GM19397 (cell line): ENCODE data around the gene CCNG1.
"Not testable (repeated sequence)": the region's sequence is repeated elsewhere in the genome, so short reads cannot be mapped to it uniquely, and the experiment has no call there.

Source experiments
- ATAC-seq: cut with Tn5 transposase; IDR thresholded peaks from one replicate; pipeline ENCODE4 v1.9.1; 2021; ENCODE audit warnings: mild to moderate bottlenecking, moderate library complexity; ENCODE audit not compliant: unreplicated experiment

Gene CCNG1

DNA sequence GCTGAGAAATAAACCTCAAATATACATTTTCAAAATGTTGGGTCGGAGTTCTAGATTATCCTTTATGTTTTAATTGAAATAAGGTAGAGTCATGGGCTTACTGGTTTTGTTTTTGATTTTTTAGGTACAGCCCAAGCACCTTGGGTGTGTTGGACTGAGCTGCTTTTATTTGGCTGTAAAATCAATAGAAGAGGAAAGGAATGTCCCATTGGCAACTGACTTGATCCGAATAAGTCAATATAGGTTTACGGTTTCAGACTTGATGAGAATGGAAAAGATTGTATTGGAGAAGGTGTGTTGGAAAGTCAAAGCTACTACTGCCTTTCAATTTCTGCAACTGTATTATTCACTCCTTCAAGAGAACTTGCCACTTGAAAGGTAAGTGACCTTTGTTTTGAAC lies 3.6 kb downstream of the CCNG1 start:
- ATAC-seq: no peak

DNA sequence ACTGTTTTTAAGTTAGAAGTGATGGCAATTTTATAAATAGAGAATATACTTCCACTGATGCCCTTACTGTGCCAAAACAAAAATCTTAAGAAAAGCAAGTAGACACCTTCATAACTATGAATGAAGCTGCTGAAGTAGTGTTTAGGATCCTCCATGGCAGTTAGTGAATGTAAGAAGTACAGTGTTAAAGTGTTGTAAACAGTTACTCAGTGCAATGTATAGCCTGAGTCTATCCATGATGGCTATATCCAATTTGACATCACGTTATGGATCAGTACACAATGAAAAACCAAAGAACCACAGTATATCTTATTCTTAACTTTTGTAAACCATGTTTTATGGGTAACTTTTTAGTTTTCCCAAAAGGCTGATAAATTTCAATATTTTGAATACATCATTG lies 7.1 kb downstream of the CCNG1 start:
- no peak for ATAC-seq

DNA sequence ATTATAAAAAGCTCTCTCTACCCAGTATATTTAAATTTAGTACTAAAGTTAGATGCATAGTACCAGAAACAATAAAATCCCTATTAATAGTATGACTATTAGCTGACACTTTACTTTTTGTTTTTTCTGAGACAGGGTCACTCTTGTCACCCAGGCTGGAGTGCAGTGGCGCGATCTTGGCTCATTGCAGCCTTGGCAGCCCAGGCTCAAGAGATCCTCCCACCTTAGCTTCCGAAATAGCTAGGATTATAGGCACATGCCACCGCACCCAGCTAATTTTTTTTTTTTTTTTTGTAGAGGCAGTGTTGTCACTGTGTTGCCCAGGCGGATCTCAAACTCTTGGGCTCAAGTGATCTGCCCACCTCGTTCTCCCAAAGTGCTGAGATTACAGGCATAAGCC lies 8.0 kb downstream of the CCNG1 start:
- no peak for ATAC-seq

DNA sequence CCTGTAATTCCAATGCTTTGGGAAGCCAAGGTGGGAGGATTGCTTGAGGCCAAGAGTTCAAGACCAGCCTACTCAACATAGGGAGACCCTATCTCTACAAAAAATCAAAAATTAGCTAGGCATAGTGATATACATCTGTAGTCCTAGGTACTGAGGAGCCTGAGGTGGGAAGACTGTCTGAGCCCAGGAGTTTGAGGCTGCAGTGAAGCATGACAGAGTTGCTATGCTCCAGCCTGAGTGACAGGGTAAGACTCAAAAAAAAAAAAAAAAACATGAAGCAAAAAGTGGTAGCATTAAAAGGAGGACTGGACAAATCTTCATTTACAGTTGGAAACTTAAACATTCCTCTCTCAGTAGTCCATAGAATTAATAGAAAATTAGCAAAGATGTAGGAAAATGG lies 9.8 kb downstream of the CCNG1 start:
- no peak for ATAC-seq

DNA sequence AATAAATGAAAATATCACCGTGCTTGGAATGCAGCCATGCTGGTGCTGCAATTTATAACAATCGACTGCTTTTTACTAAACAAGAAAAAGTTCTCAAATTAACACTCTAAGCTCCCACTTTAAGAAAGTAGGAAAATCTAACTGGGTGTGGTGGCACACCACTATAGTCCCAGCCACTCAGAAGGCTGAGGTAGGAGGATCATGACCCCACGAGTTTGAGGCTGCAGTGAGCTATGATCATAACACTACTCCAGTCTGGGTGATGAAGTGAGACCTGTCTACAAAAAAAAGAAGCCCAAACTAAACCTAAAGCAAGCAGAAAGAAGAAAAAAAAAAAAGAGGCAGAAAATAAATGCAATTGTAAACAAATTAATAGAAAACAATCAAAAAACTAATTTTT lies 10.5 kb downstream of the CCNG1 start:
- ATAC-seq: no peak

DNA sequence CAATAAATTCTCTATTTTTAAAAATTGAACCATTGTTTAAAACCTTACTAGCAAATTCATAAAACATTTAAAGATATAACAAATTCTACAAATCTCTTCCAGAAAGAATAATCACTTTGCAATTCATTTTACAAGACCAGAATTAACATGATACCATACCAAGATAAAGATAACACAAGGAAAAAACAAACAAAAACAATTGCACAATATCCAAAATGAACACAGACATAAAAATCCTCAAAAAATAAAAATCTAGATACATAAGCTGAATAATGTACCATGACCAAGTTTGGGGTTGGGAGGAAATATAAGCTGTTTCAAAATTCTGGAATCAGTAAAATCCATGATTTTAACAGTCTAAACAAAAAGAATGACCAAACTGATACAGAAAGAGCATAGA lies 11.1 kb downstream of the CCNG1 start:
- no peak for ATAC-seq

DNA sequence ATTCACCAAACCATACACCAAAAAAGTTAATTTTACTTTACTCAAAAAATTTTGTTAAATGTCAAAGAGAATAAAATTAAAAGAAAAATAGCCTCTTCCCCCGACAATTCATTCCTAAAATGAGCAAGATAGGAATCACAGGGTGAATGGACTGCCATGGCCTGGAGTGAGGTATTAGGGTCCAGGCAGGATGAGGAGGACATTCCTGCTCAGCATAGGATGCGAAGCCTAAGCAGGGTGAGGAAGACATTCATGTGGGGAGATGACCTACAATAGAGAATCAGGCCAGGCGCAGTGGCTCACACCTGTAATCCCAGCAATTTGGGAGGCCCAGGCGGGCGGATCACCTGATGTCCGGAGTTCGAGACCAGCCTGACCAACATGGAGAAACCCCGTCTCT lies 14.1 kb downstream of the CCNG1 start:
- no peak for ATAC-seq

DNA sequence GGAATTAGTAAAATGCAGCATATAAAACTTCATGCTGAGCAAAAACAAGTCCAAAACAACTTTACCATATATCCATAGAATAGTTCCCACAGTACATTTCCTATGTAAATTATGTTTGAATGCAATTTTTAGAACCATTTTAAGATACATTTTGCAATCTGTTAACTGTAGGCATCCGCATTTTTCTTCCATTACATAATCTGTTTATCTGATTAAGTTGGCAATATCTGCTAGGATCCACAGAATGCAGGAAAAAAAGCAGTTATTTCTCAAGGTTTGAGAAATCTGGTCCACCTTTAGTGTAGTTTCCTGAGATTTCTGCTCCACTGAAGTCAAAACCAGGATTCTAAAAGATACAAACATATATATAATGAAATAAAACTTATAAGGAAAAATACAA lies 16.3 kb downstream of the CCNG1 start:
- no peak for ATAC-seq

DNA sequence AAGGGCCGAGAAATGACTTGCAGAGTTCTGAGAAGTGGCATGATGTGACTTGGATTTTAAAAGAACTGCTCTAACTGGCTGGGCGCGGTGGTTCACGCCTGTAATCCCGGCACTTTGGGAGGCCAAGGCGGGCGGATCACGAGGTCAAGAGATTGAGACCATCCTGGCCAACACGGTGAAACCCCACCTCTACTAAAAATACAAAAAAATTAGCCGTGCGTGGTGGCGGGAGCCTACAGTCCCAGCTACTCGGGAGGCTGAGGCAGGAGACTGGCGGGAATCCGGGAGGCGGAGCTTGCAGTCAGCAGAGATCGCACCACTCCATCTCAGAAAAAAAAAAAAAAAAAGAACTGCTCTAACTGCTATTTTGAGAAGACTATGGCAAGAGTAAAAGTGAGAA lies 18.0 kb downstream of the CCNG1 start:
- ATAC-seq: not testable (repeated sequence)

DNA sequence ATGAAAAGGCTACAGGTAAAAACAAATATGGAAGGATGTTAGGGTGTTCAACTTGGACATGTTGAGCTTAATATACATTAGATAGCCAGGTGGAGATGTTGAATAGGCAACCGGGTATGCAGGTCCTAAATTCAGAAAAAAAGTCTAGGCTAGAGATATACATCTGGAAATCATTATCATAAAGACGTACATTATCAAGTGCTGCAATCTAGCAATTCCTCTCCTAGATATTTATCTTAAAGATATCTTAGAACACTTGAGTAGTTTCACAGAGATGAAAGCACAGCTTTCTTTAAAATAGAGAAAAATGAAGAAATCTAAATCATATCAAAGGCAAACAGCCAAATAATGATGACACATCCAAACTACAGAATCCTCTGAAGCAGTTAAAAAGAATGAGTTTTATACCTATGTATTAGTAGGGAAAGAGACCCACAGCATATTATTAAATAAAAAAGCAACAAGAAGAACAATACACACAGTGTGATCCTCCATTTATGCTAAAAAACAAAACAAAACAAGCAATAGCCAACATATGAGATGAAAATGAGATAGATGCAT lies 18.7 kb downstream of the CCNG1 start:
- ATAC-seq: no peak

DNA sequence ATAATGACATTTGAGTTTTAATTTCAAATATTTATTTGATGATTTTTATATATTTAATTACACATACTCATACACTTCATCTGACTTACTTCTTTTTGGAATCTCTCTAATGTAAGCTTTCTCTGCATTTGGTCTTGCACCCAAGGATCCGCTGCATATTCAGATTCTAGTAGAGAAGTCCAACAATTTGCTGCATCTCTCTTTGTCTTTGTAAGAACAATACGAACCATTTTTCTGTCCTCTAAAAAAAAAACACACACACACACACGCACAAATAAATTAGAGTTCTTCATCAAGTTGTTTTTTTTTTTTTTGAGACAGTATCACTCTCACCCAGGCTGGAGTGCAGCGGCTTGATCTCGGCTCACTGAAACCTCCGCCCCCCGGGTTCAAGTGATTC lies 19.4 kb downstream of the CCNG1 start:
- no peak for ATAC-seq

DNA sequence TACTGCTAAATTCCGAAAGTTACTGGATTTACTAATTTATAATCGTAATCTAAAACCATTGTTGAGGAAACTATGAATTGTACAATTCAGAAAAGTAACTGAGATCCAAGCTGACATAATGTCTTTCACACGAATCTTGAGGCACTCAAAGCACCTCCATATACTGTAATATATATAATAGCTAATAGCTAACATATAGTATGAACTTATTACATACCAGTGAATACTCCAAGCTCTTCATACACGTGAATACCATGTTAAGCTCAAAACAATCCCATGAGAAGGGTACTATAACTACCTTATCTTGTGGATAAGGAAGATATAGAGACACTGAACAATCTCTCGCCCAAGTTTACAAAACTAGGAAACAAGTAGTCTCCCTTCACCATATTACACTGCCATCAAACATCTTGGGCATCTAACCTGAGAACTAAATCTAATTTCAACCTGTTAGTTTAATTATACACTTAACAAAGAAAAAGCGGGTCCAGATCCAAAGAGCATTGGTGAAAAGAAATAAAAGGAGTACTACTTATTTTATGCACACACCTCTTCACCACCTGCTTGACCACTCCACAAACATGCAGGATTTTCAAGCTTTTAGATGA lies 21.5 kb downstream of the CCNG1 start:
- no peak for ATAC-seq

DNA sequence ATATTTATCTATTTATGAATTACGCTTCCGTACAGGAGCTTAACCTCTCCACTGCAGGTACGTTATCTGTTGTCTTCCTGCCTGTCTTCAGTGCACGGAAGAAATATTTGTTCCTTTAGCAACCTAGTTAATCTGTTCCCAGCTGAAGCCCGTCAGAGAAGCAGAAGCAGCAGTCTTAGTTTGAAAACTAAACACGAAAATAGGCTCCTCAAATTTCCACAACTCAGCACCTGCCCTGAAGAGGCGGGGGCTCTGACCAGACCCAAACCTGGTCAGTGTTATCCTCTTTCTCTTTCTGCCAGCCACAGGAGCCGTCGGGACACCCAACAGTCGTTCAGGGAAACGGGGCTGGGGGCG lies 22.0 kb downstream of the CCNG1 start:
- peak; percentile 5 for ATAC-seq

DNA sequence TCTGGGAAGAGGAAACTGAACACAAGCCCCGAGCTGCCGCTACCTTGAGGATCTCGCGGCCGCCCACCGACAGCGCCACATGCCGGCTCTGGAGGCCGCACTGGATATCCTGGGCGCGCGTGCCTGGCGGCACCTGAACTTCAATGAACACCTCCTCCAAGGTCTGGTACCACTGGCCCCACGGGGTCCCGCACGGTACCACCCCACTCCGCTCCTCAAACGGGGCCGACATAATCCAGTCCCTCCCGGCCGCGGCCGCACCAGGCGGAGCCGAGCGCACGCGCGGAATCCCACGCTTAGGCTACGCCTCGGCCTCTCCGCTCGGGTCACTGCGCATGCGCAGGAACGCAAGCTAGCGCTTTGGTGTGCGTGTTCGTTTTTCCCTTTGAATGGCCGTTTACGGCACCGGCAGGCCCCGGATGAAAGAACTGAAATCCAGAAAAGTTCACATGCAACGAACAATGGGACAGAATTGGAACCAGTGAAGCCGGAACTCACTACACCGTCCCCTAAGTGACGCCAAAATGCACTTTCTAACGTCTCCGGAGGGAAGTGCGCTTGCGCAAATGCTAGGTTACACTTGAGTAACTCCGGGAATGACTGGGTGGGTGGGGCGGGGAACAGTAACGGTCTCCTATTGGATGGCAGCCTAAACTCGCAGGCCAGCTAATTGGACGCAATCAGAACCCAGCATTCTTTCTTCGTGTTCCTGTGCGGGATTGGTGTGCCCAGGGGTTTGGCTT lies 22.6 kb downstream of the CCNG1 start, which contains the start of gene NUDCD2:
NUDCD2 (minus strand) TSS at position 284 of the 743 bp plus-strand sequence; CDS start at position 232, 52 bp downstream.
- peak; percentile 72 for ATAC-seq

DNA sequence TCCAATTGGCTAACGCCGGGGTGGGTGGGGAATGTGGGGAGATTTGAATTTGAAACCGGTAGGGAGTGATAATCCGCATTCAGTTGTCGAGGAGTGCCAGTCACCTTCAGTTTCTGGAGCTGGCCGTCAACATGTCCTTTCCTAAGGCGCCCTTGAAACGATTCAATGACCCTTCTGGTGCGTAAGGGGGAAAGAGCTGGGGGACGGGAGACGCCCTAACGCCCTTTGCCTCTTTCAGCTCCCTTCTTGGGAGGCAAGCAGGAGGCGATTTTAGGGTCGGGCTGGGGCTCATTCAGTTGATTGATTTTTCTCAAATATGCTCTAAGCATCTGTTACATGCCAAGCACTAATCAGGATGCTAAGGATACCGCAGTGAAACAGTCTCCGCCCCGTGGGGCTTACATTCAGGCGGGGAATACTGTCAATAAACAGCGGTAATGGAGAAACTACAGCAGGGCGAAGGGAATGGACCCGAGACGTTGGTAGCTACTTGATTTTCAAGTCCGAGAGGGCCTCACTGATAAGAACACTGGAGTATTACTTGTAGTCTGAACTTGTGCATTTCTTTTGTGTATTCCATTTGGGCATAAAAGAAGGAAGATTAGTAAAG lies 23.3 kb downstream of the CCNG1 start, which contains the start of gene HMMR:
HMMR (plus strand) TSS at position 71 of the 610 bp plus-strand sequence; CDS start at position 132, 61 bp downstream.
- ATAC-seq: no peak

DNA sequence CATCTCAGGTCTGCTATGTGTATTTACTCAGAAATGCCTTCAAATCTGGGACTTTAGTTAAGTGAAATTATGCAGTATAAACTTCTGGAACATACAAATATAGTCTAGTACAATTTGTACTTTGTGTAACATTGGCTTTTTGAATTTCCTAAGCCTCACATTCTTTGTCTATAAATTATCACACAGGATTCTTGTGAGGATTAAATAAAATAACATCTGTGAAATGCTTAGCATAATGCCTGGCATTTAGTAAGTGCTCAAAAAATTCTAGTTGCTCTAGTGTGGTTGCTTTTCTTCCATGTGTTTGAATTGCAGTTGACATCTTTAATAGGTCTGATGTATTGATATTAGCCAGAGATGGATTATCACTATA lies 25.7 kb downstream of the CCNG1 start:
- no peak for ATAC-seq

DNA sequence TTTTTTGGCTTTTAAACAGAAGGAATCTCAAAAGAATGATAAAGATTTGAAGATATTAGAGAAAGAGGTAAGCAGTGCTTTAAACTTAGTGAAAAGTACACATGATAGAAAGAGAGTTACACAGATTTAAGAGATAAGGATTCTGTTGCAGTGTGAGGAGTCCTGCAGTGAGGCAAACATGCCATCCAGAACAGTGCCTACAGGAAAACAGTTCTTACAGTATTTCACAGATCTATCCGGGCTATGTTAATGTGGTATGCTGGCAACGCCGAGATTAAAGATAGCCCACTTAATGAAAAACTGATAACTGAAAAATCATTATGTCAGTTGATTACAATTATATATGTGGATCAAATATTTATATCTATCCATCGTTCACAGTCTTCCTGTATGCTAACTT lies 30.3 kb downstream of the CCNG1 start:
- ATAC-seq: no peak

DNA sequence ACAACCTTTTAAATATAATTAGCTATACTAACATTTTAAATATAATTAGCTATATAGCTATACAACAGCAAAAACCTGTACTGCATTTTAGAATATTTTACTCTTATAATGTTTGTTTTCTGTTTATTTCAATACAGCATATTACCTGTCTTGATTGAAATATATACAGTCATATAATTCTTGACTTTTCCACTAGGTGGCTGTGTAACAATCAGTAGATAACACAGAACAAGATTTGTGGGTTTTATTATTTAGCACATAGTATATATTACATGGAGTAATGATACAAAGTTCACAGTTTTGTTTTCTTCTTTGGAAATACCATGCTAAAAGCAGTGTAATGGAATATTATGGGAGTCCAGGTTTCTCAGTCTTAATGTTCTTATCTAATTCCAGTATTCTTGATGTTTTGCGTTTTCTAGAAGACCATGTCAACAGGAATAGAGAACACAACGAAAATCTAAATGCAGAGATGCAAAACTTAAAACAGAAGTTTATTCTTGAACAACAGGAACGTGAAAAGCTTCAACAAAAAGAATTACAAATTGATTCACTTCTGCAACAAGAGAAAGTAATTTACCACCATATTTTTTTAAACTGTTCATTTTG lies 36.3 kb downstream of the CCNG1 start:
- ATAC-seq: no peak

DNA sequence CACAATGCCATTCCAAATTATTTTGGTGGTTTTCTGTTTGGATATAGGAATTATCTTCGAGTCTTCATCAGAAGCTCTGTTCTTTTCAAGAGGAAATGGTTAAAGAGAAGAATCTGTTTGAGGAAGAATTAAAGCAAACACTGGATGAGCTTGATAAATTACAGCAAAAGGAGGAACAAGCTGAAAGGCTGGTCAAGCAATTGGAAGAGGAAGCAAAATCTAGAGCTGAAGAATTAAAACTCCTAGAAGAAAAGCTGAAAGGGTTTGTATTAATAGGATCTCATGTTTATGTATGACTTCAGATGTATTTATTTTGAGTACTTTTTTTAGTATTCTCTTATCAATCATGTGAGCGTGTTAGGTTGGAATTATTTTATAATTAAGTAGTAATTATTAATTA lies 38.0 kb downstream of the CCNG1 start:
- no peak for ATAC-seq

DNA sequence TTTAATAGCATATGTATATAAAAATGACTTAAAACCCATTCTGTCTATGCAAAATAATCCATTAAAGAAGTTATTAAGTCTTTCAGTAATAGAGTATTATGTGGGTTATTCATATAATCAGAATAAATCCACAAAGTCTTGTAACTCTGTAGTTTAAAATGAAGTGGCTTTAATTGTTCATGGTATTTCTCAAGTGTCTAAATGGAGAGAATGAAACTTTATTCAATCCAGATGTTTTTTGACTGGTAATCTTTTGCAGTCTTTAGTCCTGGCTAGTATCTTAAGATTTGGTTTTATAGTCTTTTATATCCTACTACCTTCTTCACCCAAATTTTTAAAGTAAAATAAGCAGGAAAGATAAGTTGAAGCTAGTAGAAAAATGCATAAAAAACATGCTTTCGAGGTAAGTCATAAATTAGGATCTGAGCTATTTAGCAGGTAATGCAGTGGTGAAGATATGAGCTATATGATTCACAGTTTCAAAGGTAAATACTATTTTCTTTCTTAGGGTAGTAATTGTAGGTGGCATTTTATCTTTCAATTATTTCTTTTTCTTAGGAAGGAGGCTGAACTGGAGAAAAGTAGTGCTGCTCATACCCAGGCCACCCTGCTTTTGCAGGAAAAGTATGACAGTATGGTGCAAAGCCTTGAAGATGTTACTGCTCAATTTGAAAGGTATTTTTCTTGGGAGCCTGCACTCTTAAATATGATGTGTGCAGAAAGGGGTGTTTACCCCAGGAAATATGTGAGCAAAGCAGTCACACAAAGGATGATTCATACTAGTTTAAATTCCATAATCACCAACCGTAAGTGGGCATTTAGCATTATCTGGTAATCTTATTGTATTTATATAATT lies 41.0 kb downstream of the CCNG1 start:
- no peak for ATAC-seq

DNA sequence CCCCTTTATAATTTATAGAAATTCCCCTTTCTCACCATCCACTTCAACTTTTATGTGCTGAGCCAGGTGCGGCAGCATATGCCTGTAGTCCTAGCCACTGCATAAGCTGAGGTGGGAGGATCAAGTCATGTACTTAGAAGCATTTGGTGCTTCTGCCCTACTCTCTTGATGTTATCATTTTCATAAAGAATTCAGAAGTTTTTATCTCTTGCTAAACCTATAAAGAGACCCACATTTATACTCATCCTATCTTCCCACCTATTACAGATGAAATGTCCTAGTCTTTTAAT lies 41.5 kb downstream of the CCNG1 start:
- no peak for ATAC-seq
